ENCODE data around the gene ZNF552. TPM values are rescaled to one million over a fixed set of nuclear protein-coding genes. Genes with fewer than 3 reads are reported as not detected.

ZNF552 gene
- total and polyA plus RNA-seq, 2 of the 13 experiments (the other 11 are each of a cell fraction or from before 2014, with no cell fraction given), result 8.1 to 16.6 TPM

DNA sequence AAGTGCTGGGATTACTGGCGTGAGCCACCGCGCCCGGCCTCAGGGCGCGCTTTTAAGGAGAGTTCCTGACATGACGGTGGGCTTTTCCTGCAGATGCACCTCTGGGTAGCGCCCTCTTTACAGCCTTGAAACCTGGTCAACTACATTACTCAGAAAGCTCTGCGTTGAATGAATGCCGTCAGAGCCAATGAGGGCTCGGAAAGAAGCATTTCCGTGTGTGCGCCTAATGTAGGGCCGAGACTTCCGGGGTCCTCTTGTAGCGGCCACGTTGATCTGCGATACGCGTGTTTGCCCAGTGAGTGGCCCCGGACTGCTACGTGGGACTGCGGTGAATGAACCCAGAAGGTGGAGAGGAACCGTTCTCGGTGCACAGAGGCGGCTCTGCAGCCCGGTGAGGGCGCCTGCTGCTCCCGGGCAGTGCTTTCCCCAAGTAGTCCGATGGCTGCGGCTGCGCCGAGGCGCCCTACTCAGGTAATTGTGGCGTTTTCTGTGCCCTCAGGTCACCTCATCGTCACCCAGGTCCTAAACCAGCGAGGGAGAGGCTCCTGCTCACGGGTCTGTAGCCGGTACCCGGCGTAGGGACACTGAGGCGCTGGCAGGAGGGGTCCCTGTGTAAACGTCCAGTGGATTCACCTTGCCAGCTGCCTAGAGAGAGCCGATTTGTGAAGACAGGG is 4.9 kb upstream of the ZNF552 start (continued):
- TF ChIP-seq, protein P1, sequence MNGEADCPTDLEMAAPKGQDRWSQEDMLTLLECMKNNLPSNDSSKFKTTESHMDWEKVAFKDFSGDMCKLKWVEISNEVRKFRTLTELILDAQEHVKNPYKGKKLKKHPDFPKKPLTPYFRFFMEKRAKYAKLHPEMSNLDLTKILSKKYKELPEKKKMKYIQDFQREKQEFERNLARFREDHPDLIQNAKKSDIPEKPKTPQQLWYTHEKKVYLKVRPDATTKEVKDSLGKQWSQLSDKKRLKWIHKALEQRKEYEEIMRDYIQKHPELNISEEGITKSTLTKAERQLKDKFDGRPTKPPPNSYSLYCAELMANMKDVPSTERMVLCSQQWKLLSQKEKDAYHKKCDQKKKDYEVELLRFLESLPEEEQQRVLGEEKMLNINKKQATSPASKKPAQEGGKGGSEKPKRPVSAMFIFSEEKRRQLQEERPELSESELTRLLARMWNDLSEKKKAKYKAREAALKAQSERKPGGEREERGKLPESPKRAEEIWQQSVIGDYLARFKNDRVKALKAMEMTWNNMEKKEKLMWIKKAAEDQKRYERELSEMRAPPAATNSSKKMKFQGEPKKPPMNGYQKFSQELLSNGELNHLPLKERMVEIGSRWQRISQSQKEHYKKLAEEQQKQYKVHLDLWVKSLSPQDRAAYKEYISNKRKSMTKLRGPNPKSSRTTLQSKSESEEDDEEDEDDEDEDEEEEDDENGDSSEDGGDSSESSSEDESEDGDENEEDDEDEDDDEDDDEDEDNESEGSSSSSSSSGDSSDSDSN (CRISPR knock-in tag; IDR thresholded peaks at IDR 0.05), result peak; percentile 82
- TF ChIP-seq, protein P2, sequence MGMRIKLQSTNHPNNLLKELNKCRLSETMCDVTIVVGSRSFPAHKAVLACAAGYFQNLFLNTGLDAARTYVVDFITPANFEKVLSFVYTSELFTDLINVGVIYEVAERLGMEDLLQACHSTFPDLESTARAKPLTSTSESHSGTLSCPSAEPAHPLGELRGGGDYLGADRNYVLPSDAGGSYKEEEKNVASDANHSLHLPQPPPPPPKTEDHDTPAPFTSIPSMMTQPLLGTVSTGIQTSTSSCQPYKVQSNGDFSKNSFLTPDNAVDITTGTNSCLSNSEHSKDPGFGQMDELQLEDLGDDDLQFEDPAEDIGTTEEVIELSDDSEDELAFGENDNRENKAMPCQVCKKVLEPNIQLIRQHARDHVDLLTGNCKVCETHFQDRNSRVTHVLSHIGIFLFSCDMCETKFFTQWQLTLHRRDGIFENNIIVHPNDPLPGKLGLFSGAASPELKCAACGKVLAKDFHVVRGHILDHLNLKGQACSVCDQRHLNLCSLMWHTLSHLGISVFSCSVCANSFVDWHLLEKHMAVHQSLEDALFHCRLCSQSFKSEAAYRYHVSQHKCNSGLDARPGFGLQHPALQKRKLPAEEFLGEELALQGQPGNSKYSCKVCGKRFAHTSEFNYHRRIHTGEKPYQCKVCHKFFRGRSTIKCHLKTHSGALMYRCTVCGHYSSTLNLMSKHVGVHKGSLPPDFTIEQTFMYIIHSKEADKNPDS (CRISPR knock-in tag; IDR thresholded peaks at IDR 0.05), result 0 out of 2 replicates have a peak, but pooled peaks have one; percentile 42
- TF ChIP-seq ARHGAP35 (CRISPR knock-in tag; IDR thresholded peaks at IDR 0.05; ENCODE audit: borderline replicate concordance), result 0 out of 2 replicates have a peak, but pooled peaks have one; percentile 24
- TF ChIP-seq, protein P3, sequence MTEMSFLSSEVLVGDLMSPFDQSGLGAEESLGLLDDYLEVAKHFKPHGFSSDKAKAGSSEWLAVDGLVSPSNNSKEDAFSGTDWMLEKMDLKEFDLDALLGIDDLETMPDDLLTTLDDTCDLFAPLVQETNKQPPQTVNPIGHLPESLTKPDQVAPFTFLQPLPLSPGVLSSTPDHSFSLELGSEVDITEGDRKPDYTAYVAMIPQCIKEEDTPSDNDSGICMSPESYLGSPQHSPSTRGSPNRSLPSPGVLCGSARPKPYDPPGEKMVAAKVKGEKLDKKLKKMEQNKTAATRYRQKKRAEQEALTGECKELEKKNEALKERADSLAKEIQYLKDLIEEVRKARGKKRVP (CRISPR knock-in tag; IDR thresholded peaks at IDR 0.05), result 0 out of 4 replicates have a peak, but pooled peaks of 1 of the 2 experiments have one; percentile 19
- no peak for TF ChIP-seq ZNF496 (CRISPR knock-in tag; IDR thresholded peaks at IDR 0.05; ENCODE audit: insufficient replicate concordance)
- TF ChIP-seq ZNF136 (CRISPR knock-in tag; IDR thresholded peaks at IDR 0.05; ENCODE audit: low read depth), result no peak
- TF ChIP-seq REL (CRISPR knock-in tag; conservative IDR thresholded peaks at IDR 0.05), result no peak
- no peak for TF ChIP-seq MIER3 (CRISPR knock-in tag; IDR thresholded peaks at IDR 0.05; ENCODE audit: borderline replicate concordance)
- TF ChIP-seq, protein P4, sequence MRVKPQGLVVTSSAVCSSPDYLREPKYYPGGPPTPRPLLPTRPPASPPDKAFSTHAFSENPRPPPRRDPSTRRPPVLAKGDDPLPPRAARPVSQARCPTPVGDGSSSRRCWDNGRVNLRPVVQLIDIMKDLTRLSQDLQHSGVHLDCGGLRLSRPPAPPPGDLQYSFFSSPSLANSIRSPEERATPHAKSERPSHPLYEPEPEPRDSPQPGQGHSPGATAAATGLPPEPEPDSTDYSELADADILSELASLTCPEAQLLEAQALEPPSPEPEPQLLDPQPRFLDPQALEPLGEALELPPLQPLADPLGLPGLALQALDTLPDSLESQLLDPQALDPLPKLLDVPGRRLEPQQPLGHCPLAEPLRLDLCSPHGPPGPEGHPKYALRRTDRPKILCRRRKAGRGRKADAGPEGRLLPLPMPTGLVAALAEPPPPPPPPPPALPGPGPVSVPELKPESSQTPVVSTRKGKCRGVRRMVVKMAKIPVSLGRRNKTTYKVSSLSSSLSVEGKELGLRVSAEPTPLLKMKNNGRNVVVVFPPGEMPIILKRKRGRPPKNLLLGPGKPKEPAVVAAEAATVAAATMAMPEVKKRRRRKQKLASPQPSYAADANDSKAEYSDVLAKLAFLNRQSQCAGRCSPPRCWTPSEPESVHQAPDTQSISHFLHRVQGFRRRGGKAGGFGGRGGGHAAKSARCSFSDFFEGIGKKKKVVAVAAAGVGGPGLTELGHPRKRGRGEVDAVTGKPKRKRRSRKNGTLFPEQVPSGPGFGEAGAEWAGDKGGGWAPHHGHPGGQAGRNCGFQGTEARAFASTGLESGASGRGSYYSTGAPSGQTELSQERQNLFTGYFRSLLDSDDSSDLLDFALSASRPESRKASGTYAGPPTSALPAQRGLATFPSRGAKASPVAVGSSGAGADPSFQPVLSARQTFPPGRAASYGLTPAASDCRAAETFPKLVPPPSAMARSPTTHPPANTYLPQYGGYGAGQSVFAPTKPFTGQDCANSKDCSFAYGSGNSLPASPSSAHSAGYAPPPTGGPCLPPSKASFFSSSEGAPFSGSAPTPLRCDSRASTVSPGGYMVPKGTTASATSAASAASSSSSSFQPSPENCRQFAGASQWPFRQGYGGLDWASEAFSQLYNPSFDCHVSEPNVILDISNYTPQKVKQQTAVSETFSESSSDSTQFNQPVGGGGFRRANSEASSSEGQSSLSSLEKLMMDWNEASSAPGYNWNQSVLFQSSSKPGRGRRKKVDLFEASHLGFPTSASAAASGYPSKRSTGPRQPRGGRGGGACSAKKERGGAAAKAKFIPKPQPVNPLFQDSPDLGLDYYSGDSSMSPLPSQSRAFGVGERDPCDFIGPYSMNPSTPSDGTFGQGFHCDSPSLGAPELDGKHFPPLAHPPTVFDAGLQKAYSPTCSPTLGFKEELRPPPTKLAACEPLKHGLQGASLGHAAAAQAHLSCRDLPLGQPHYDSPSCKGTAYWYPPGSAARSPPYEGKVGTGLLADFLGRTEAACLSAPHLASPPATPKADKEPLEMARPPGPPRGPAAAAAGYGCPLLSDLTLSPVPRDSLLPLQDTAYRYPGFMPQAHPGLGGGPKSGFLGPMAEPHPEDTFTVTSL (CRISPR knock-in tag; IDR thresholded peaks at IDR 0.05; ENCODE audit: borderline replicate concordance), result peak; percentile 37; the same call in 1 of the 2 replicates
- TF ChIP-seq, protein P5, sequence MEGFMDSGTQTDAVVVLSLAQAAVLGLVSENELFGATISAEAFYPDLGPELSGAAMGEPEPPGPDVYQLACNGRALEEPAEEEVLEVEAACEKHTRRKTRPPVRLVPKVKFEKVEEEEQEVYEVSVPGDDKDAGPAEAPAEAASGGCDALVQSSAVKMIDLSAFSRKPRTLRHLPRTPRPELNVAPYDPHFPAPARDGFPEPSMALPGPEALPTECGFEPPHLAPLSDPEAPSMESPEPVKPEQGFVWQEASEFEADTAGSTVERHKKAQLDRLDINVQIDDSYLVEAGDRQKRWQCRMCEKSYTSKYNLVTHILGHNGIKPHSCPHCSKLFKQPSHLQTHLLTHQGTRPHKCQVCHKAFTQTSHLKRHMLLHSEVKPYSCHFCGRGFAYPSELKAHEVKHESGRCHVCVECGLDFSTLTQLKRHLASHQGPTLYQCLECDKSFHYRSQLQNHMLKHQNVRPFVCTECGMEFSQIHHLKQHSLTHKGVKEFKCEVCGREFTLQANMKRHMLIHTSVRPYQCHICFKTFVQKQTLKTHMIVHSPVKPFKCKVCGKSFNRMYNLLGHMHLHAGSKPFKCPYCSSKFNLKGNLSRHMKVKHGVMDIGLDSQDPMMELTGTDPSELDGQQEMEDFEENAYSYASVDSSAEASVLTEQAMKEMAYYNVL (CRISPR knock-in tag; IDR thresholded peaks at IDR 0.05; ENCODE audit: borderline replicate concordance), result peak; percentile 42; the same call in 1 of the 2 replicates
- no peak for TF ChIP-seq ZFP82 (CRISPR knock-in tag; IDR thresholded peaks at IDR 0.05; ENCODE audit: borderline replicate concordance)
